Adrenal gland (tissue), 12 donors: Measurements from ENCODE around the gene ITGB6. TPM values are rescaled to one million over a fixed set of nuclear protein-coding genes. Genes with fewer than 3 reads are reported as not detected.
"Not testable (repeated sequence)": the region's sequence is repeated elsewhere in the genome, so short reads cannot be mapped to it uniquely, and the experiment has no call there.

Experiments used
- DNase-seq, 7 donors: peaks; one replicate each; pipeline ENCODE4 v3.0.0-alpha.2; 2019 to 2020
- H3K27ac ChIP-seq, 5 donors: fragments of 200-600 bp; sonication (generic) in 4 of 5; 1 replicate in 3 of 5; 2 replicates in 2 of 5; pipeline versions ENCODE4 v1.5.1 to v1.8.0; 2016 to 2020; ENCODE audit warnings: mild to moderate bottlenecking in 1 of 5
- H3K27me3 ChIP-seq: fragments of 200-600 bp; 2 replicates; pipeline ENCODE4 v1.8.0; 2021
- H3K36me3 ChIP-seq, 2 donors: fragments of 200-600 bp; replicated peaks in 1 of 2; 1 replicate in 1 of 2; 2 replicates in 1 of 2; pipeline versions ENCODE4 v1.5.1 to v1.8.0; 2018 to 2022
- H3K4me1 ChIP-seq, 2 donors: fragments of 200-600 bp; replicated peaks in 1 of 2; 1 replicate in 1 of 2; 2 replicates in 1 of 2; pipeline versions ENCODE4 v1.5.1 to v1.8.0; 2018 to 2021
- H3K4me3 ChIP-seq, 4 donors: fragments of 200-600 bp; sonication (generic) in 3 of 4; one replicate each; pipeline ENCODE4 v1.5.1; 2016 to 2018
- H3K9me3 ChIP-seq, 3 donors: fragments of 200-600 bp; sonication (generic) in 1 of 3; replicated peaks in 1 of 3; 1 replicate in 2 of 3; 2 replicates in 1 of 3; pipeline versions ENCODE4 v1.5.1 to v1.8.0; 2016 to 2021
- CTCF ChIP-seq, 6 experiments: fragments of 450-650 bp in 4 of 6; fragments of 200-600 bp in 2 of 6; sonication (generic) in 1 of 6; IDR thresholded peaks; 1 replicate in 5 of 6; 2 replicates in 1 of 6; pipeline versions ENCODE4 v1.5.1 to v1.8.0; 2016 to 2021; ENCODE audit warnings: antibody characterized with exemption in 6 of 6, mild to moderate bottlenecking in 2 of 6, moderate library complexity in 1 of 6
- POLR2A ChIP-seq, 2 donors: fragments of 450-650 bp; IDR thresholded peaks; one replicate each; pipeline ENCODE4 v1.6.1; 2017; ENCODE audit warnings: antibody characterized with exemption in 2 of 2, mild to moderate bottlenecking in 2 of 2, moderate library complexity in 1 of 2
- WGBS, 4 donors: extraction: QIAGEN DNeasy Blood & Tissue Kit in 2 of 4; methylation state at CpG; one replicate each; pipeline versions ENCODE4 v1.1.5 to v1.1.7; 2013 to 2017; 5-methylcytosine and 5-hydroxymethylcytosine counted together
- intact Hi-C, 2 donors: fragments of 100-400 bp; cut with DNase I; formaldehyde crosslinking; loops; one replicate each; pipeline versions ENCODE4 v1.14.1 to v1.15.0; 2022 to 2023
- polyA plus RNA-seq, 3 donors: library from polyadenylated mRNA; stranded (reverse); fragments of 200-250 nt in 2 of 3; fragments of 350-450 nt in 1 of 3; fragmentation: Illumina TruSeq in 1 of 3; extraction: RNeasy Lipid Tissue Mini Kit (QIAGEN cat#74804) in 1 of 3; gene quantifications; one replicate each; pipeline ENCODE4 v1.2.3, GENCODE V29; 2013 to 2014
- total RNA-seq, 9 donors: library from RNA; depleted of rRNA in 4 of 9; stranded (reverse); fragments of >200 nt in 4 of 9; fragments of 120-200 nt in 1 of 9; fragmentation: NEBNext Ultra II Directional in 1 of 9; extraction: Animal tissue kit (Norgen Biotek cat#: 25700) in 1 of 9; gene quantifications; one replicate each; pipeline versions ENCODE4 v1.1.0 to v1.2.4, GENCODE V29; 2013 to 2023
- donor health status: healthy with polysubstance abuse.
- donor health status: Bipolar disorder and iron deficiency.
- donor health status: DM: yes; HTN: yes; CAD: no.
- donor health status: DM: no; HTN: no; CAD: no.
- donor health status: DM: no; HTN: no; CAD: no.
- donor health status: DM: yes; HTN: yes; CAD: no.

The ITGB6 gene
- total and polyA plus RNA-seq, 12 donors: 0.08 to 0.53 (median 0.18) TPM; not detected in 9

GRCh38 chr2:160197587-160197986 is 2.5 kb downstream of the ITGB6 start:
- Histone ChIP-seq H3K4me1 (no peaks in the 10 kb centered on the region), H3K36me3 (no peaks in the 10 kb centered on the region), H3K27me3 (no peaks in the 10 kb centered on the region), H3K9me3 (no peaks in the 10 kb centered on the region), H3K27ac (no peak overlapping the region), H3K4me3 (no peak overlapping the region)
- WGBS, 4 donors: 83 to 89% (median 88%) methylated on average over 2 of the region's 2 CpGs
- TF ChIP-seq POLR2A (IDR thresholded peaks at IDR 0.05): no peak
- no peak for TF ChIP-seq CTCF (IDR thresholded peaks at IDR 0.05)
- intact Hi-C loops: no loop called here
- no peak for DNase-seq

GRCh38 chr2:160194946-160195345 is 5.1 kb downstream of the ITGB6 start:
- no peaks in the 10 kb centered on the region for H3K9me3 ChIP-seq
- 79 to 88% (median 84%) methylated on average over 3 to 5 of the region's 5 CpGs for WGBS, 4 donors

GRCh38 chr2:160194351-160194750 is 5.7 kb downstream of the ITGB6 start:
- DNase-seq: no peak
- Histone ChIP-seq H3K27ac (no peak overlapping the region), H3K9me3 (no peaks in the 10 kb centered on the region), H3K4me1 (no peaks in the 10 kb centered on the region), H3K4me3 (no peak overlapping the region), H3K36me3 (no peaks in the 10 kb centered on the region), H3K27me3 (no peaks in the 10 kb centered on the region)
- 72 to 89% (median 86%) methylated on average over 2 of the region's 2 CpGs for WGBS, 4 donors
- no peak for TF ChIP-seq POLR2A (IDR thresholded peaks at IDR 0.05)
- no peak for TF ChIP-seq CTCF (IDR thresholded peaks at IDR 0.05)
- intact Hi-C loops: no loop called here

More at GRCh38 chr2:160194946-160195345, 5.1 kb downstream of the ITGB6 start:
- Histone ChIP-seq H3K4me3 (no peak overlapping the region), H3K27me3 (no peaks in the 10 kb centered on the region), H3K36me3 (no peaks in the 10 kb centered on the region), H3K4me1 (no peaks in the 10 kb centered on the region), H3K27ac (no peak overlapping the region)
- TF ChIP-seq CTCF (IDR thresholded peaks at IDR 0.05) (no peak), POLR2A (IDR thresholded peaks at IDR 0.05) (no peak)
- DNase-seq: no peak
- intact Hi-C loops: no loop called here

- H3K27me3 ChIP-seq, H3K4me3 ChIP-seq, H3K36me3 ChIP-seq, DNase-seq, intact Hi-C loops, H3K4me1 ChIP-seq, H3K27ac ChIP-seq, H3K9me3 ChIP-seq: not testable (repeated sequence)
- 60 to 74% (median 62%) methylated on average over 7 to 11 of the region's 11 CpGs for whole genome bisulfite sequencing, 4 donors
Observed at GRCh38 chr2:160181146-160181836, 18.8 kb downstream of the ITGB6 start.

GRCh38 chr2:160180690-160181089 is 19.4 kb downstream of the ITGB6 start:
- H3K27ac ChIP-seq, DNase-seq, H3K4me3 ChIP-seq, H3K27me3 ChIP-seq, H3K9me3 ChIP-seq, H3K4me1 ChIP-seq, intact Hi-C loops, H3K36me3 ChIP-seq: not testable (repeated sequence)
- 86 to 93% (median 89%) methylated on average over 3 to 7 of the region's 7 CpGs for WGBS, 4 donors
